ENCODE data around the gene KYAT1.

Gene KYAT1

DNA sequence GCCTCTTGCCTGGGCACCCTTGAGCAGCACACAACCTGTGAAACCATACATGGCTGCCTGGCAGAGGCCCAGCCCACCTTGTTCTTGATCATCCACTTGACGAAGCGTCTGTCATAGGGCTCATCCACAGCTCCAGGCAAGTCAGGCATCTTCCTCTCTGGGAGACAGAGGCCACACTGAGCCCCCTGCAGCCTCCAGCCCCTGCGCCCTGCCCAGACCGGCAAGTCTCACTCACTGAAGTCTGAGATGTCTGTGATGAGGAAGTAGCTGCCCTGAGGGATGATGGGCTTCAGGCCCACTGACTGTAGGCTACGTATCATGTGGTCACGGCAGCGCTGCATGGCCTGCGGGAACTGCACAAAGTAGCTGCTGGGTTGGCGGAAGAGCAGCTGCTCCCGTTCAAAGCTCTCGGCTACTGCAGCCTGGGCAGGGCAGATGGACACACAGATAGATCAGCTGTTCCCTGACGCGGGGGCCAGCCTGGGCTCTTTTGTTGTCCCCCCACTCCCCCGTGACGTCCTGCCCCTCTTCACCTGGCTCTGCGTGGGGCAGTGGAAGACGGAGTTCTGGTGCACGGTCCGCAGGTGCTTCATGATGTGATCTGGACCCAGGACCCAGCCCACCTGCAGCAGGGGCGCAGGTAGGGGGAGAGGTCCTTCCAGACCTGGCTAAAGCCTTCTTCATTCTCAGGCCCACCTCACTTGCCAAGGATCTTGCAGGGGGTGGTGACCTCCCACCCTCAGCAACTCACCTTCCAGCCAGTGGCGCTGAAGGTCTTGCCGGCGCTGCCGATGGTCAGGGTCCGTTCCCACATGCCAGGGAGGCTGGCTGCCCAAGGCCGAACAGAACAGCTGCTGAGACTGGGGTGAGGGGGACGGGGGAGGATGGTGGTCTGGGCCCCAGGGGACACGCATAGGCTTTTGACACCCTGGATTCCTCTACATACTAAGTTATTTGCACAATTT lies 46.2 kb downstream of the KYAT1 start:
- no peak for DNase-seq

DNA sequence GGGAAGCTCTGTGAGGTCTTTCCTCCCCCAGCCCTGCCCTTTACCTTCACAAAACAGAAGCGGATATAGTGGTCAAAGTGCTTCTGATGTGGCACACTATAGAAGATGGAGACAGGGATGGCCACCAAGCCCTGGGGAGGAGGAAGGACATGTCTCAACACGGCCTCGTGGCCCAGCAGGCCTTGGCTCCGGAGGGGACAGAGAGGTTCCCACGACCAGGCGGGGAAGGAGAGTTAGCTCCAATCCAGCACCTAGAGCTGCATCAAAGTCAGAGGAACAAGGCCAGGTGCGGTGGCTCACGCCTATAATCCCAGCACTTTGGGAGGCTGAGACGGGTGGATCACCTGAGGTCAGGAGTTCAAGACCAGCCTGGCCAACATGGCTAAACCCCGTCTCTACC lies 48.1 kb downstream of the KYAT1 start:
- no peak for DNase-seq

DNA sequence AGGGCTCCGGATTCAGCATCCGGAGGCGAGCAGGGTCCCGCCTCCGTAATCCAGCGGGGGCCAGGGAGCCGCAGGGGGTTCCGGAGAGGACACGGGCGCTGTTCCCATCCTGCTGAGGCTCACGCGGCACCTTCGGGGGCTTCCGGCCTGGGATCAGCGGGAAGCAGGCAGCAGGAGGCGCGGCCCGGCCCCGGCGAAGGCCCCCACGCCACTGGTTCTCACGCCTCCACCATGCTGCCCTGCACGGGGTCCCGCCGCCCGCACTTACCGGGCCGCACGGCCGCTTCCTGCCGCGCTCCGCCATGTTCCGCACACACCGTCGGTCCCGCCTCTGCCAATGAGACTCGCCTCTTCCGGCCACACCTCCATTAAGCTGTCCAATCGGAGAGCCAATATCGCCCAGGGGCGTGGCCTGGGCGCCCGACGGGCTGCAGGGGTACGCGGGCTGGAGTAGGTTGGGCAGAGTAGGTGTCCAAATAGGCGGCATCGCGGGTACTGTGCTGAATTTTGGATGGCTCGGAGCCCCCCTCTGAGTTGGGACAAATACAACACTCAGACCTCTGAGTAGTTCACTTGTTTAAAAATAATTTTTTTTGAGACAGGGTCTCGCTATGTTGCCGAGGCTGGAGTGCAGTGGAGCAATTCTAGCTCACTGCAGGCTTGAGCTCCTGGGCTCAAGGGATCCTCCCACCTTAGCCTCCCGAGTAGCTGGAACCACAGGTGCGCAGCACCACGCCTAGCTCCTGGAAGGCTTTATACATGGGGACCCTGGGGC lies 52.1 kb downstream of the KYAT1 start, which contains the start of gene SPOUT1:
Gene SPOUT1 (minus strand): TSS at position 318 of the 775 bp plus-strand sequence. CDS start 14 bp downstream, at position 304.
- DNase-seq: peak; percentile 54

DNA sequence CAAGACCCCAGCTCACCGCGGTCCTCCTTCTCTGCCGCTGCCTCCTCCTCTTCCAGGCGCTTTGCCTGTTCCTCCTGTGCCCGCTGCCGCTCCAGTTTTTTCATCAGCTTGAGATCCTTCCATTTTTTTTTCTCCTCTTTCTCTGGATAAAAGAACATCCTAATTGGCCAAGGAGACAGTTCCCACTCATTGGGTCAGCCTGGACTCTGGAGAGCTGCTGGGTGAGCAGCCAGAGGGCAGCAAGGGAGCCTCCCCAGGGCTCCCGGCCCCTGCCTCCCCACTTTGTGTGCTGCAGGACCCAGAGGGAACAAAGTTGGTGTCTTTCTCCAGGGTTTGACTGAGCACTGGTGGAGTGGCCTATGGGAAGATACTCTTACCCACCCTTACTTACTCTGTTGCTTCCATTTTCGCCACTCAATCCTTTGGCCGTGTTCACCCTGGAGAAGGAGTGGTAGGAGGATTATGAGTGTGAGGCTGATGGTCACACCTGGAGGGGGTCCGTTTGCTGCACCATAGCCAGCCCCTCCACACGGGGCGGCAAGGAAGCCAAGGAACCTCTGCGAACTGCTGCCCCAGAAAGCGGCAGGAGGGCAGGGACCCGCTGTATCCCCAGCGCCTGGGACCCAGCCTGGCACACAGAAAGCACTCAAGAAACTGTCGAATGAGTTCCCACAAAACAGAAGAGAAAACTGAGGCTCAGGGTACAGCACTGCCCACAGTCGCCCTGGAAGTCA lies 52.9 kb downstream of the KYAT1 start:
- DNase-seq: no peak

DNA sequence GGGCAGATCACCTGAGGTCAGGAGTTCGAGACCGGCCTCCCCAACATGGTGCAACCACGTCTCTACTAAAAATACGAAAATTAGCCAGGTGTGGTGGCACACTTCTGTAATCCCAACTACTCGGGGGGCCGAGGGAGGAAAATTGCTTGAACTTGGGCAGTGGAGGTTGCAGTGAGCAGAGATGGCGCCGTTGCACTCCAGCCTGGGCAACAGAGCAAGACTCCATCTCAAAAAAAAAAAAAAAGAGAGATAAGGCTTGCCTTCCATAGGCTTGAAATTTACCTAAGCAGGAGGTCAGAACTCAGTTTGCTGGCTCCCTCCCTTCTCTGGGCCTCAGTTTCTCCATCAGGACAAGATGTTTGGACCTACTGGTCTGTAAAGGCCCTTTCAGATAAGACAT lies 53.5 kb downstream of the KYAT1 start:
- DNase-seq: no peak

DNA sequence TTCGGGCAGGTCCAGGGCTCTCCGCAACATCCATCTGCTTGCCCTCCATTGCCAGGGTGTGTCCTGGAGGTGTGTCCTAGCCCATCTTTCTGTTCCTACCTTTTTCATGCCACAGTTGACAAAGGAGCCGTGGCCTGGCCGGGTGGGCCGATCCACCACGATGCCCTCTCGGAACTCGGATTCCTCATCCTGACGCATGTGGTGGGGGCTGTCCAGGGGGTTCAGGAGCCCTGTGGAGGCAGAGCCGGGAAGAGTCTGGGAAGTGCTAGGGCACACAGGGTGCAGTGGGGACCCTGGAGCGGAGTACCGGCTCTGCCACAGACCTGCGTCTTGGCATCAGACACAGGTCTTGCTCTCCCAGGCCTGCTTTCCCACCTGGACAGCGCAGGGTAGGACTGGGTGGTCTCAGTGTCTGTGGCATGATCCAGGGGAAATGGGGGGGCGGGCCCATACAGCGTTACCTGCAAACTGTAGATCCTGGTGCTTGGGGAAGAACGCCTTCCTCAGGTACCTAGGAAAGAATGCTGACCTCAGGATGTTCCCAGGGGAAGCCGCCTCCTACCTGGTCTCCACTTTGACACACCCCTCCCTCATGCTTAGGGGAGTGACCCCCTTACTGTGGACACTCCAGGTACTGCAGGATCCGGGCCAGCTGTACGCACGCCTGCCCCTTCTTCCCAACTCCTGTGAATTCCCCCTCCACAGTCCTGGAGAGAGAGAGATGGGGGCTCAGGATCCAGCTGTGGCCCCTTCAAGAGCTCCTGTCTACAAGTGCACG lies 55.6 kb downstream of the KYAT1 start:
- no peak for DNase-seq

DNA sequence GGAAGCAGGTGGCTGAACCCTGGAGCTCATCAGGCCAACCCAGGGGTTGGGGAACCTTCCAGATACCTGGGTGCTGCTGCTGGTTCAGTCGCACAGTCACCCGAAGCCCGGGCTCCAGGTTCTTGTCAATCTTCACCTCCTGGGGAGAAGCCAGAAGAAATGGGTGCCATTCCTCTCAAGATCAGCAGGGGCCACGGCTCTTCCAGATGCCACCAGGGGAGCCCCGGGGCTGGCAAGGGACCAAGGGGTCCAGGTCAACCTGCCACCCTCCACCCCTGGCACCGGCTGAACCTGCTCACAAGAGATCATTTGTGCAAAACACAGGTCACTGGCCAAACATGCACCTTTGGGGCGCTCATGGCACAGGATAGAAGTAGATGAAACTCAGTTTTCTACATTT lies 56.8 kb downstream of the KYAT1 start:
- DNase-seq: no peak

DNA sequence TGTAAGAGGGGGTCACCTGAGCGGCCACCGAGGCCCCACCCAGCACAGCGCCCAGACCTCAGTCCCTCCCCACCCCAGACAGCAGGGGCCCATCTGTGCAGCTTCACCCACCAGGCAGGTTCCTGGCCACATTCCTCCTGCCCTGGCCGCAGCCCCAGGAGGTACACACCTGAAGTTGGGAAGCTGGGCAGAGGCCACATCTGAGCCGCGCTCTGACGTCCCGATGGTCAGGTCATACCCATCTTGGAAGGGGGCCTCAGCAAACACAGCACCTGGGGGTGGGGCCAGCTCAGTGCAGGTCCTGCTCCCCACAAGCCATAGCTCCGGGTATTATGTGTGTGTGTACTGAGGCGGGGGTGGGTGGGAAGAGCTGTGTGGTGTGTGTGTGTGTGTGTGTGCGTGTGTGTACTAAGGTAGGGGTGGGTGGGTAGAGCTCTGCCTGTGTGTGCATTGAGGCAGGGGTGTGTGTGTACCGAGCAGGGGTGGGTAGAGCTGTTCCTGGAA lies 57.8 kb downstream of the KYAT1 start:
- no peak for DNase-seq

DNA sequence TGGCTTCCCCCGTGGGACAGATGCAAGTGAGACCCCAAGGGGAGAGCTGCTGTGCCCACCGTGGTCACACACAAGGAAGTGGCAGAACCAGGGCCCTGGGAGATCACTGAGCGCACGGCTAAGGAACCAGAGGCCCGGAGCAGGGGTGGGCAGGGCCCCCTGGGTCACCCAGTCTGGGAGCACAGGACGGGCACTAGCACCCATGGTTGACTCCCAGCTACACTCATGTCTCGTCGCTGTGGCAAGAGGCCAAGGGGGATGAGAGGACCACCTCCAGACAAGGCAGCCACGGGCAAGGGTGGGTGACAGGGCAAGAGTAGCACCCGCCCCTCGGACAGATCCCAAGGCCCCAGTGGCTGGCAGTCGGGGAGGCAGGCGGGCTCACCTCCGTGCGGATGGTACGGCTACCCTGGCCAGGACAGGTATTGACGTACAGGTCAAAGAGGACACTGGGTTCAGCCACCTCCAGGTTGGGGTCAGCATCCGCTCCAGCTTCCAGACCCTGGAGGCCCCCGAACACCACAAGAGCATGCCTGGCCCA lies 58.3 kb downstream of the KYAT1 start:
- DNase-seq: no peak

DNA sequence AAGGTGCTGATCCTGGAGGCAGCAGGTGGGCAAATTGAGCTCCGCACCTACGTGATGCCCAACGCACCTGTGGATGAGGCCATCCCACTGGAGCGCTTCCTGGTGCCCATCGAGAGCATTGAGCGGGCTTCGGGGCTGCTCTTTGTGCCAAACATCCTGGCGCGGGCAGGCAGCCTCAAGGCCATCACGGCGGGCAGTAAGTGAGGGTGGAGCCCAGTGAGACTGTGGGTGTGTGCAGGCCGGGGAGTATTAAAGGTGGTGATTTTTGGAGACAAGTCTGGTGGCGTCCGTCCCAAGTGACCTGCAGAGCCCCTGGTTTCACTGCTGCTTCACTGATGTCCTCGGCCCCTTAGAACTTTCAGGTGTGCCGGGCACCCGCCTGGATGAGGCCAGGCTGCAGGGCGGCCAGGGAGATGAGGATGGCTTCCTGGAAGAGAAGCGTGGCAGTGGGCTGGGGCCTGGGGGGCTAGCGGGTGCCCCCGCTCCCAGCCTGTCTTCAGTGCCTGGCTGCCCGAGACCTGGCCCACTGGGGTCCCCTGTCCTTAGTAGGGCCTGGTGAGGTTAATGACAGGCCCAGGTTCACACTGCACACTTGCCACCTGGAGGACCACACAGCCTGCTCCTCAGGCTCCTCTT lies 59.2 kb downstream of the KYAT1 start:
- DNase-seq: no peak

DNA sequence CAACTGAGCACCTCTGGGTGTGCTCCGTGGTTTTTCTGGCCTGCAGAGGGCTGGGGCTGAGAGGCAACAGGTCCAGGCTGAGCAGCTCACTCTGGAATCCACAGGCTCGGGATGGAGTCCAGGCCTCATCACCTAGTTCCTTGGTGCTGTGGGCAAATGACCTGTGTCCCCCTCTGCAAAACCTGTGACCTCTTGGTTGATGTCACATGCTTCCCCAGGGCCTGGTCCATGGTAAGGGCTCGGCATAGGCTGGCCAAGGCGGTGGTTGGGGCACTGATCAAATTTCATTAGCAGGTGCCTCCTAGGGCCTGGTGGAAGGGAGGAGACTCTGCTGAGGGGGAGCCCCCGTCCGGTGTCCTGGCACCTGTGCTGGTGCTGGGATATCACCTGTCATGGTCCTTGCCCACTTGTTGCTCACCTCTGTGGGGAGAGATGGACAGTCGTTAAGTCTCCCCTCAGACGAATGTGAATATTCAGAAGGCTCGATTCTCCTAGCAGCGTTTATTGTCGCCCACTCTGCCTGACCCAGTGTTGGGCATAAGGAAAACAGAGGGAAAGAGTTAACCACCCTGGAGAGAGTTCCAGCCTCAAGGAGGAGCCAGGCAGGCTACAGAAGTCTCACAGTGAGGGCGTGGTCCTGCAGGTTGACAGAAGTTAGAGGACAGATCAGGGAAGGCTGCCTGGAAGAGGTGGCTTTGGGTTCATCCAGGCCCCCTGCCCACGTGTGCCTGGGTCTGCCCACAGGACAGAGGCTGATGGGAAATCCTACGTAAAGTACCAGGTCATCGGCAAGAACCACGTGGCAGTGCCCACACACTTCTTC lies 60.0 kb downstream of the KYAT1 start:
- DNase-seq: no peak

DNA sequence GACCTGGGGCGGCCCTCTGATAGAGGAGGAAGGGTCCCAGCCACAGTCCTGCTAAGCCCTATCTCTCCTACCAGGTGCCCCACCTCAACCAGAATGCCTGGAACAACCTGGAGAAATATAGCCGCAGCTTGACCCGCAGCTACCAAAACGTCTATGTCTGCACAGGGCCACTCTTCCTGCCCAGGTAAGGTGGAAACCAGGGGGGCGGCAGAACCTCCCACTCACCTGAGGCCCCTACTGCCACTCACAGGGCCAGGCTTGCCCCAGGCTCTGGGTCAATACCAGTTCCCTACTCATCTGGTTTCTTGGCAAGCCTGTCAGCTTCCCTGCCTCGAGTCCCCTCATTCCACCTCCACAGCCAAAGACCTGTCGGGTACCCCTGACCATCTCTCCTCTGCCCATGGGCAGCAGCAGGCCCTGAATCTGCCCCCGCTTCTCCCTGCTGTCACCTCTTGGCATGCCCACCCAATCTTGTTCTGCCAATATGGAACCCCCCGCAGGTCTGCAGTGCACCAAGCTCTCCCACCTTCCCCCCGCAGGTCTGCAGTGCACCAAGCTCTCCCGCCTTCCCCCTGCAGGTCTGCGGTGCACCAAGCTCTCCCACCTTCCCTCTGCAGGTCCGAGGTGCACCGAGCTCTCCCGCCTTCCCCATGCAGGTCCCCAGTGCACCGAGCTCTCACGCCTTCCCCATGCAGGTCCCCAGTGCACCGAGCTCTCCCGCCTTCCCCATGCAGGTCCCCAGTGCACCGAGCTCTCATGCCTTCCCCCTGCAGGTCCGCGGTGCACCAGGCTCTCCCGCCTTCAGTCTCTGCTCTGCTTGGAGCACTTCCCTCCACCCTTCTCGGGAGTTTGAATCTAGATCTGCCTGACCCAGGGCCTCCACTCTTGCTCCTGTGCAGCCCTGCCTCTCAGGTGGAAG lies 60.8 kb downstream of the KYAT1 start:
- DNase-seq: no peak

DNA sequence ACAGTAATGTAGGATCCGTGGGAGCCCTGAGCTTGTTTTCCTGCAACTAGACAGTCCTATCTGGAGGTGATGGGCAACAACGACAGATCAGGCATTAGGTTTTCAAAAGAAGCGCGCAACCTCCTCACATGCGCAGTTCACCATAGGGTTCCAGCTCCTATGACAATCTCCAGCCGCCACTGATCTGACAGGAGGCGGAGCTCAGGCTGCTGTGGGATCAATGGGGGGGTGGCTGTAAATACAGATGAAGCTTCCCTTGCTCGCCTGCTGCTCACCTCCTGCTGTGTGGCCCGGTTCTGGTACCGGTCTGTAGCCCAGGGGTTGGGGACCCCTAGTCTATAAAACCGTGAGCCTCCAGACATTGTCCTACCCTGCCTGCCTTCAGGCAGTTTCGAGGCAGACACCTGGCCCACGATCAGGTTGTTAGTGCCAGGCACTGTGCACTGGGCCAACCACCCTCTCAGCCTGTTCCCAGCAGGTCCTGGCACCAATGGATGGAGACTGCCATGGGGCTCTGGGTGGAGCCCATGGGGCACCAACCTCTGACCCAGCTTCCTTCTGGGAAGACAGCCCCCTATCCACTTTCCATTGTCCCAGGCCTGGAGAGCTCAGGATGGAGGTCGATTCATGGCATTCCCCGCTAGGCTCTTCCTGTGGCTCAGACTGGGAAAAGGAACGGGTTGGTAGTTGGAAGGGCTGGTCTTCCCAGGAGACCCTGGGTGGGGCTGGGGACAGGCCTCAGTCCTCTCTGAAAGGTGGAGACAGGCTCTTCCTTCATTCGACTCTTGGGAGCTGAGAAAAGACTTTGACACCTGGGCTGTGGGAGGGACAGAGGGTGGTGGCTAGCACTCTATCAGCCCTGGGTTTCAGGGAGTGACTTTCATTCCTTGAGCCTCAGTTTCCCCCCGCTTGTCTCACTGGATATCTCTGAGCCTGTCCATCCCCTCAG lies 61.8 kb downstream of the KYAT1 start:
- DNase-seq: no peak

DNA sequence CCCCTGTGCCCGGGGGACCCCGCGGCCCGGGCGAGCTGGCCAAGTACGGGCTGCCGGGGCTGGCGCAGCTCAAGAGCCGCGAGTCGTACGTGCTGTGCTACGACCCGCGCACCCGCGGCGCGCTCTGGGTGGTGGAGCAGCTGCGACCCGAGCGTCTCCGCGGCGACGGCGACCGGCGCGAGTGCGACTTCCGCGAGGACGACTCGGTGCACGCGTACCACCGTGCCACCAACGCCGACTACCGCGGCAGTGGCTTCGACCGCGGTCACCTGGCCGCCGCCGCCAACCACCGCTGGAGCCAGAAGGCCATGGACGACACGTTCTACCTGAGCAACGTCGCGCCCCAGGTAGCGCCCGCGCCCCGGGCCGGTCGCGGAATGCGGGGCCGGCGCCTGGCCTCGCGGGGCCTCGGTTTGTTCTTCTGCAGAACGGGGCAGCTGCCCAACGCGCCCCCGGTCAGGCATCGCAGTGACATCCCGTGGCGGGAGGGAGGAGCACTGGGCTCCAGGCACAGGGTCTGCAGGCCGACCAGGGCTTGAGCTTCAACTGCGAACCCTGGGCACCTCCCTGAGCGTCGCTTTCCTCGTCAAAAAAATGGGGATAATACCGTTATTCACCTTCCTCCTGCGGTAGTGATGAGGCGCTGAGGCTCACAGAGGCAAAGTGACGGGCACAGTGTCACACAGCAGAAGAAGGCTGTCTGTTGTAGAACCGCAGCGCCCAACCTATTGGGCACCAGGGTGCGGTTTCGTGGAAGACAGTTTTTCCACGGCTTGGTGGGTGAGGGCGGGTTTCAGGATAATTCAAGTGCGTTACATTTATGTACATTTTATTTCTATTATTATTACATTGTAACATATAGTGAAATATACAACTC lies 62.7 kb downstream of the KYAT1 start:
- no peak for DNase-seq

DNA sequence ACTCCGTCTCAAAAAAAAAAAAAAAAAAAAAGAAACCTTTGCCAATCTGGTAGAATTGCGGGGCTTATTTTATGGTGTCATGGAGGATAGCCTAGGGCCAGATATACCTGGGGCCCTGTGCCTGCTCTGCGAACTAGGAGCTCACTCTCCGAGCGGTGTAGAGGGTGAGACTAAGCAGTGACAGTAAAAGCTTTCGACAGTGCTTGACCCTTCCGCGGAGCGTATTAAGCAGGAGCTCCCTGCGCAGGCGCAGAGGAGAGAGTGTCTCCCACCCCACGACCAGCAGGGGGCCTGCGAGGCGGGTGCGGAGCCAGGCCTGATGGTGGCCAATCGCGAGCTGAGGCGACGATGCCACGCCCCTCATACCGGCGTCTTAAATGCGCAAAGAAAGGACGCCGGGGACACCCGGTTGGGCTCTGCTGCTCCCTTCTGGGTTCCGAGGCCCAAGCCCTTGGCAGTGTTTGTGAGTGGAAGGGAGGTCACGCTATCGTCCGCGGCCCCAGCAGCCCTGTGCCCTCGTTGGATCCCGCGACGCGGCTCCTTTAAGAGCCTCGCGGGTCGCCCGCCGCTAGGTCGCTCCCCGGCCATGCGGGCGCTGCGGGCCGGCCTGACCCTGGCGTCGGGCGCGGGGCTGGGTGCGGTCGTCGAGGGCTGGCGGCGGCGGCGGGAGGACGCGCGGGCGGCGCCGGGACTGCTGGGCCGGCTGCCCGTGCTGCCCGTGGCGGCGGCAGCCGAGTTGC lies 63.5 kb downstream of the KYAT1 start, which contains the start of gene ENDOG:
Gene ENDOG (plus strand): TSS at position 402 of the 740 bp plus-strand sequence. CDS start 185 bp downstream, at position 587.
- peak; percentile 94 for DNase-seq

DNA sequence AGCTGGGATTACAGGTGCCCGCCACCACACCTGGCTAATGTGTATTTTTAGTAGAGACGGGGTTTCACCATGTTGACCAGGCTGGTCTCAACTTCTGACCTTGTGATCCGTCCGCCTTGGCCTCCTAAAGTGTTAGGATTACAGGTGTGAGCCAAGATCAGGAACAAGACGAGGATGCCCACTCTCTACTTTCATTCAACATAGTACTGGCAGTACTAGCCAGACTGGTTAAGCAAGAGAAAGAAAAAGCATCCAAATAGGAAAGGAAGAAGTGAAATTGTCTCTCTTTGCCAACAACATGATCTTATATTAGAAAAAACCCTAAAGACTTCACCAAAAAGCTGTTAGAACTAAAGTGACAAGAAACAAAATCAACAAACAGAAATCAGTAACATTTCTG lies 70.9 kb downstream of the KYAT1 start:
- DNase-seq: no peak
